Measurements from ENCODE around the gene ATP13A3.

ATP13A3 gene

GRCh38 chr3:194365978-194366490, 120.8 kb downstream of the ATP13A3 start:
- TF ChIP-seq GATA1 (IDR thresholded peaks at IDR 0.05; ENCODE audit: low read depth, low read length) (no peak), POLR2A (IDR thresholded peaks at IDR 0.05; ENCODE audit: low read length) (no peak)
- DNase-seq: no peak

- DNase-seq: no peak
- TF ChIP-seq POLR2A (IDR thresholded peaks at IDR 0.05; ENCODE audit: low read length) (no peak), GATA1 (IDR thresholded peaks at IDR 0.05; ENCODE audit: low read depth, low read length) (no peak)
Measured at GRCh38 chr3:194365526-194365925, 121.3 kb downstream of the ATP13A3 start.

GRCh38 chr3:194364652-194365434, 122.0 kb downstream of the ATP13A3 start:
- TF ChIP-seq GATA1 (IDR thresholded peaks at IDR 0.05; ENCODE audit: low read depth, low read length): no peak
- TF ChIP-seq POLR2A (IDR thresholded peaks at IDR 0.05; ENCODE audit: low read length): no peak

GRCh38 chr3:194364314-194364651, 122.5 kb downstream of the ATP13A3 start:
- no peak for TF ChIP-seq GATA1 (IDR thresholded peaks at IDR 0.05; ENCODE audit: low read depth, low read length)
- no peak for TF ChIP-seq POLR2A (IDR thresholded peaks at IDR 0.05; ENCODE audit: low read length)
- no peak for DNase-seq

More at GRCh38 chr3:194364652-194365434, 122.0 kb downstream of the ATP13A3 start:
- no peak for DNase-seq

GRCh38 chr3:194360568-194360967, 126.2 kb downstream of the ATP13A3 start:
- DNase-seq: no peak
- no peak for TF ChIP-seq POLR2A (IDR thresholded peaks at IDR 0.05; ENCODE audit: low read length)
- no peak for TF ChIP-seq GATA1 (IDR thresholded peaks at IDR 0.05; ENCODE audit: low read depth, low read length)

- no peak for DNase-seq
- TF ChIP-seq POLR2A (IDR thresholded peaks at IDR 0.05; ENCODE audit: low read length): no peak
- TF ChIP-seq GATA1 (IDR thresholded peaks at IDR 0.05; ENCODE audit: low read depth, low read length): no peak
Measured at GRCh38 chr3:194357681-194358080, 129.1 kb downstream of the ATP13A3 start.

GRCh38 chr3:194355379-194355778, 131.4 kb downstream of the ATP13A3 start:
- no peak for DNase-seq
- TF ChIP-seq GATA1 (IDR thresholded peaks at IDR 0.05; ENCODE audit: low read depth, low read length): no peak
- no peak for TF ChIP-seq POLR2A (IDR thresholded peaks at IDR 0.05; ENCODE audit: low read length)

- TF ChIP-seq GATA1 (IDR thresholded peaks at IDR 0.05; ENCODE audit: low read depth, low read length) (no peak), POLR2A (IDR thresholded peaks at IDR 0.05; ENCODE audit: low read length) (no peak)
- no peak for DNase-seq
Measured at GRCh38 chr3:194354315-194354714, 132.5 kb downstream of the ATP13A3 start.
